A204.1 (cell line): ENCODE results near the gene PHYKPL.

Experiments
- FAIRE-seq: peaks from 2 replicates; lab custom pipeline; 2012; peaks lifted over from hg19 to GRCh38; lab: Jason Lieb, UNC

Gene PHYKPL

DNA sequence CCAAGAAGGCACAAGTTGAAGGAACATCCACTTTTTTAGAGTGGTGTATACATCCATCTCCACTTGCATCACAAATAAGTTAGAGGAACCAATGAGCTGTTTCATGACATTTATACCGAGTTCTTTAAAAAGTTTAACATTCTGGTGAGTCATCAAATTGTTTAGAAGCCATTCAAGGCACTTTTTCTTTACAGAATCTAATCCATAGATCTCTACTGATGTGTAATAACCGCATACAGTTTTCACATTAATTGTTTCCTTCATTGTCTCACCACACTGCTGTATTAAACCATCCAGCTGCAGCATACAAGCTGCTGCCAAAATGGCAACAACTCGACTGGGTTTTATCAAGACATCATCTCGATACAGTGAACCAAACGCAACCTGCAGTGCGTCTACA lies 46.2 kb downstream of the PHYKPL start:
- FAIRE-seq, result no peak

DNA sequence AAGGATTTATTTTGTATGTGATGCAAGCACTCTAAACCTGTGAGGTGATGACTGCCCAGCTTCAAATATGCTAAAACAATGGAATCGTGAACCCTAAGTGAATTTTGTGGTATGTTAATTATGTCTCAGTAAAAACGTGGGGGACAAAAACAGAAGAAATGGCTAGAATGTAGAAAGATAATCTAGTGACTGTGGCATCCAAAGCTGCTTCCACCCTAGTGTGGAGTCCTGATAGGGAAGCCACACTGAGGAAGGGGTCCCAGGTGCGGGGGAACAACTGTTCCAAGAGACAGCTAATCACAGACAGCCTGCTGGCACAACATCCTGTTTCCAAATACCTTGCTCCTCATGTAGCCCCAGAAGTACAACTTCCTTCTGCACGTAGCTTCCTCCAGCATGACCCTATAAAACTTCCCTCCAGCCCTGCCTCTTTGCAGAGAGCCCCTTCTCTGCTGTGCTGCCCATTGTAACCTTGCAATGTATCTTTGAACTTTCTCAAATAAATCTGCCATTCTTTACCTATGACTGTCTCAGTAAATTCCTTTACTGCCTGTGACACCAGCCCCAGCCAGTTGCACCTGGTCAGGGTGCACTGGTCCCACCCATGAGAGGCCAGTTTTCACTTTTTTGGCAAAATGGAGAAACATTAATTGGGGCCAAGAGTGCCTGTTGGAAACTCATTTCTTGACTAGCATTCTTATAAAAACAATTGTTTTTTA lies 50.3 kb downstream of the PHYKPL start:
- FAIRE-seq, result no peak

DNA sequence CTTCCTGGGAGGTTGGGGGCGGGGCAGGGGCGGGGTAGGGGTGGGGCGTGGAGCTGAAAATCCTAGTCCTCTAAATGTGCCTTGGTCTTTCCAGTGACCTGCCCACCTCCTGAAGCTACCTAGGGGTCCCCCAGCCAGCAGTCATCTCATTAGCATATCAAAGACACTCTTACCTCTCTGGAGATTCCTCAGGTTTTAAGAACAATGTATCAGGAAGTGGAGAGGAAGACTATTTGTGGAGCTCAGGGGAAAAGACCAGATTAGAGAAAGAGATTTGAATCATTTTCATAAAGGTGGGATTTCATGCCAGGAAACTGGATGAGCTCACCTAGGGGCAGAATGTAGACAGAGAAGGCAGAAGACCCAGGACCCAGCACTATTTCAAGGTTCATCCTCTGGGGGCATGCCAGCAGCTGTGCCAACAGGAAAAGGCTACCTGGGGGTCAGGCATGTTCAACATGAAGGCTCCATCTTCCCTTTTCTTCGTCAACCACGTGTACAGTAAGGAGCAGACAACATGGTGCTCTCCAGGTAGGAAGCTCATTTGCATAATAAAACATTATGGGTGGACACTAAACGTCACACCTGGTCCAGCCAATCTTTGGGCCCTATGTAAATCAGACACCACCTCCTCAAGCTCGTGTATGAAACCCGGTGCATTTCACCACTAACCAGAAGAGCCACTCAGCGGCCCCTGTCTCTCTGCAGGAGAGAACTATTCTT lies 52.3 kb downstream of the PHYKPL start:
- no peak for FAIRE-seq

DNA sequence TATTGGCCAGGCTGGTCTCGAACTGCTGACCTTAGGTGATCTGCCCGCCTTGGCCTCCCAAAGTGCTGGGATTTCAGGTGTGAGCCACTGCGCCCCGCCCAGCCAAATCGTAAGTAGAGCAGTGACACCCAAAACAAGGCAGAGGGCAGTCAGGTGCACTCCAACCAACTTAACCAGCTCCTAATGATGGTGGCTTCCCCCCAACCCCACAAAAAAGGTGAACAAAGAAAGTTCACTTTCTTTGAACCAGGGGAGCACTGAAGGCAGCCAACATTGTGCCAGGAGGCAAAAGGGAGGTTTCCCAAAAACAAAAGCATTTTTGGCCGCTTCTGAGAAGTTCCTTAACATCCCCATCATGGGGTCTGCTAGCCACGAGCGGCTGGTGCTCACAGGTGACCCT lies 55.0 kb downstream of the PHYKPL start:
- no peak for FAIRE-seq

DNA sequence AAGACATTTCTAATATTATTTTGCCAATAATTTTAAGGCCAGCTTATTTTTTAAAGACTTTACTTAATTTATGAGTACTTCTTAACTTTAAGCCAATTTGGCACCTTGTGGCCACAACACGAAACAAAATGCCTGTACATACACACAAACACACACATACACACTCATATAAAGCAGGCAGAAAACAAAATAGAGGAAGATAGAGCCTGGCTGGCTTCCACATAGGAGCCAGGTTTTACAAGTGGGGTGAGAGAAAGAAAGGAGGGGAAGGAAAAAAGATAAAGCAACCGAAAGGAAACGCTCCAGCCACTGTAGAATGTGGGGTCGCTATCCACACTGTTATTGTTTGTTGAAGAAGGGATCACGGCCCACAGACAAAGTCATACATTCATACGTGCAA lies 55.8 kb downstream of the PHYKPL start:
- no peak for FAIRE-seq

DNA sequence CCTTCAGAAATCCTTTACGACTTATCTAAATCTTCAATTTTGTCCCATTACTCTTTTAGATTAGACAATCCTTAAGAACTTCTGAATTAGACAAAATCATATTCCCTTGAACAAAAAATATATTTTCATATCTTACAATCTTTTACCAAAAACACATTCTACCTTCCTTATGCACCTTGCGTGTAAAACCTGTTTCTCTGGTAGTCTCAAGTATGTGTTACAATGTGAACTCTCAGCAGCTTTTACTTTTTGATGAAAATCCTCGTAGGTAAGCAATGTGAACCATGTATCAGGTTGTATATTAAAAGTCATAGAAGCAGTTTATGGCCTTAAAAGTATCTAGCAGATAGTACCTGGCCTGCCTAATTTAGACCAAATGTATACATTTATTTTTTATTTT lies 58.1 kb downstream of the PHYKPL start:
- no peak for FAIRE-seq

DNA sequence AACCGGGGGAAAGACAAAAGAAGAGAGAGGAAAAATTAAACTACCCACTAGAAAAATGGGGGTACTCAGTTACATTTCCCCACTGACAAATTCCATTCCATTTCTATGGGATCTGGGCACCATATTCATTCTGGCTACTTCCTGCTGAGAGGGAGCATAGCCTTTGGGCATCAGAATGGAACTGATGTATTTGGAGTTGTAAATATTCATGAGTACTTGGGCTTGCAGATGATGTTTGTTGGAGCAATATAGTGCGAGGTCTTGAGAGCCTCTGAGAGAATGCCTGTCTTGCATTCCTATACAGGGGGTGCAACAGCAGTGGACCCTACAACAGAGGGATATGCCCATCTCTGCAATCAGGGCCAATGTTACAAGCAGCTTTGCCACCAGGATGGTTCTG lies 62.1 kb downstream of the PHYKPL start:
- FAIRE-seq, result no peak

DNA sequence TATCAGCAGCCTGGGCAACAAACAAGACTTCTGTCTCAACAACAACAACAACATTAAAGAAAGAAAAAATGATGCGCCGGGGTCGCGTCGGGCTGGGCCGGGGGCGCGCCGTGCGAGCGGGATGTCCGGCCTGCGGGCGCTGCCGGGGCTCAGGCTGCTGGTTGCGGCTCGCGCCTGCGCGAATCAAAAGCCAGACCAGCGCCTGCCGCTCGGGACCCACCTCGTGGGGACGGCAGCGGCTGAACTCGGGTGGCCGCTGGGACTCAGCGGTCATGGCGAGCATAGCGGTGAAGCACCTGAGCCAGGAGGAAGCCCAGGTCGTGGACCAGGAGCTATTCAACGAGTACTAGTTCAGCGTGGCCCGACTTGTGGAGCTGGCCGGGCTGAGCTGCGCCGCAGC lies 67.0 kb downstream of the PHYKPL start:
- FAIRE-seq, result no peak

DNA sequence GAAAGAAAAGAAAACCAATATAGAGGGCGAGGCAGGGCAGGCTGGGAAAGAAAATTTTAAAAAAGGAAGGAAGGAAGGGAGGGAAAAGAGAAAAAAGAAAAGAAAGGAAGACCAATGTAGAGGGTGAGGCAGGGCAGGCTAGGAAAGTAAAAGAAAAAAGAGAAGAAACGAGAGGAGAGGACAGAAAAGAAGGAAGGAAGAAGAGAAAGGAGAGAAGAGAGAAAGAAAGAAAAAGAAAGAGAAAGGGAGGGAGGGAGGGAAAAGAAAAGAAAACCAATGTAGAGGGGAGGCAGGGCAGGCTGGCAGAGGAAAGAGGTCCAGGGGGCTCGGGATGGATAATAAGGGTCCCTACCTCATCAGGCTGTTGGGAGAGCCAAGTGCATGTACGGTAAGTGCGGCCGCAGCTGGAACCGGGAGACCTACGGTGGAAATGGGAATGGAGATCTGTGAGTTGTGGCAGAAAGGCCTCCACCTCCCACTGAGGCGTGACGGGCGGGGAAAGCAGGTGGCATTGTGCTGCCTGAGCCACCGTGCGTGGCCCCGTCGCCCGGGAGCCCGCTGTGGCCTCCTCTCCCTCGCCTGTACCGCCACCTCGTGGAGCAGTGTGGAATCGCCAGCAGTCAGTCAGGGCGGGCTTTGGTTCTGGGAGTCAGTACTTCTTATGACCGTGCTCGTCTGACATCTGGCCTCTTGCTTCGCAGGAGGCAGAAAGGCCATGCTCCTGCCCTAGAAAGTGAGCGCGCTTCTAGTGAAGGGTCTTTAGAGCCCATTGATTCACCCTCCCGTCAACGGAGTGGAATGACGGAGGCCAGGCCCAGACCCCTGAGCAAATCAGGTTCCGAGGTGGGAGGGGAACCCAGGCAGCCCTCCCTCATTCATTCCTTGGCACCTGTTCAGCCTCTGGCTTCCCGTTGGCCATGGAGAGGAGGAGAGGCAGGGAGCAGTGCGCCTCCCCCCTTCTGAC lies 68.5 kb downstream of the PHYKPL start:
- FAIRE-seq, result no peak

DNA sequence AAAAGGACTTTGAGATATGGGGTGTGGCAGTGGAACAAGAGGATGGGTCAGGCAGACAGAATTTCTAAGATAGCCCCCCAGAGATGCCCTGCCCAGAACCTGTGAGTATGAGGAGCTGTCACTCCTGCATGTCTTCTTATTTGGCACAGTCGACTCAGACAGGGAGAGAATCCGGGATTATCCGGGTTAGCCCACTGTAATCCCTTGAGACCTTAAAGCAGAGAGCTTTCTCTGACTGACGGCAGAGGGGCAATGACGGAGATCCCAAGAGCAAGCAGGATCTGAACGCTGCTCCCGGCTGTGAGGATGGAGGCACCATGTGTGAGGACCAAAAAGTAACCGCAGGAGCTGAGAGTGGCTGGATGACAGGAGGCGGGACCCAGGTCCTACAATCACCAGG lies 70.1 kb downstream of the PHYKPL start:
- no peak for FAIRE-seq

DNA sequence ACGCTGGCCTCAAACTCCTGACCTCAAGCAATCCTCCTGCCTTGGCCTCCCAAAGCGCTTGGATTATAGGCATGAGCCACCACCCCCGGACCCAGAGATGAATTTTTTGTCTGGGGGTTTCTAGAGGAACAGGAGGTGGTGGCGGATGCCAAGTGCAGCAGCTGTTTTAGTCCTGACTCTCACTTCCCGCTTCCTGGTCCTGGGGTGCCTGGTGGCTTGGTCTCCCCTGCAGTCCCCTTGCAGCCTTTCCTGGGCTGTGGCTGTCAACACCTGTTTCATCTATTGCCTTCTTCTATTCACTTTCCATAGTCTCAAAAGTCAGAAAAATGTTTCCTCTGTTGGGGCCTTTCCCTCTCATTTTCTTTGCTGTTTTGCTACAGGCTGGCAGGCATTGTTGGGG lies 72.4 kb downstream of the PHYKPL start:
- no peak for FAIRE-seq
